ENCODE results near the gene DDX41. TPM values are rescaled to one million over a fixed set of nuclear protein-coding genes. Genes with fewer than 3 reads are reported as not detected.

The DDX41 gene
- total and polyA plus RNA-seq, 2 donors (not counting 1 experiment from before 2014, with no cell fraction given): 66.8 to 79.1 TPM

DNA sequence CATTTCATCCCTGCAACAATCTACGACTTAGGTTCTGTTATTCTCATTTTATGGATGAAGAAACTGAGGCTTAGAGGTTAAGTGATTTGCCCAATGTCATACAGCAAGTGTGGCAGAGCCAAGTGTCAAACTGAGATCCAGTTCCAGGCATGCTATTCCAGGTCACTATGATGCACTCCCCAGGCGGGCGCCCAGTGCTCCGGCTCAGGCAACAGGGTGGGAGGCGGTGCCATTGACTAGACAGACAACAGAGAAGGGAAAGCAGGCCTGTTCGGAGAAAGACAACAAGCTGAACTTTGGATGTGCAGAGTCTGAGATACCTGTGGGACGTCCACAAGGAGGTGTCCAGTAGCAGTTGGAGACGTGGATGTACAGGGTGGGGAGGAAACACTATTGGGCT, 10.8 kb upstream of the DDX41 start:
- H4K20me1 ChIP-seq (ENCODE audit: control insufficient read depth, extremely low read depth, insufficient read depth, low read length): no peaks in the 10 kb centered on the region
- H3K27ac ChIP-seq (ENCODE audit: insufficient read depth, low read length): no peak overlapping the region
- no peak overlapping the region for H3K9ac ChIP-seq (ENCODE audit: insufficient read depth, low read length)
- no peak for DNase-seq (ENCODE audit: low read depth in 2 of 2)
- H3K4me2 ChIP-seq (ENCODE audit: extremely low read depth, insufficient read depth, low read length): no peak overlapping the region
- H2AFZ ChIP-seq (ENCODE audit: low read length): no peak overlapping the region
- no peak overlapping the region for H3K4me3 ChIP-seq (replicated peaks in 1 of 4; ENCODE audit: control extremely low read depth in 1 of 4, insufficient read depth in 1 of 4, low read depth in 3 of 4, low read length in 4 of 4)
- H3K27me3 ChIP-seq (ENCODE audit: control insufficient read depth, insufficient read depth, low read length): no peaks in the 10 kb centered on the region
- no peaks in the 10 kb centered on the region for H3K9me3 ChIP-seq (ENCODE audit: control insufficient read depth, insufficient read depth, low read depth, low read length)
- TF ChIP-seq, protein P1, sequence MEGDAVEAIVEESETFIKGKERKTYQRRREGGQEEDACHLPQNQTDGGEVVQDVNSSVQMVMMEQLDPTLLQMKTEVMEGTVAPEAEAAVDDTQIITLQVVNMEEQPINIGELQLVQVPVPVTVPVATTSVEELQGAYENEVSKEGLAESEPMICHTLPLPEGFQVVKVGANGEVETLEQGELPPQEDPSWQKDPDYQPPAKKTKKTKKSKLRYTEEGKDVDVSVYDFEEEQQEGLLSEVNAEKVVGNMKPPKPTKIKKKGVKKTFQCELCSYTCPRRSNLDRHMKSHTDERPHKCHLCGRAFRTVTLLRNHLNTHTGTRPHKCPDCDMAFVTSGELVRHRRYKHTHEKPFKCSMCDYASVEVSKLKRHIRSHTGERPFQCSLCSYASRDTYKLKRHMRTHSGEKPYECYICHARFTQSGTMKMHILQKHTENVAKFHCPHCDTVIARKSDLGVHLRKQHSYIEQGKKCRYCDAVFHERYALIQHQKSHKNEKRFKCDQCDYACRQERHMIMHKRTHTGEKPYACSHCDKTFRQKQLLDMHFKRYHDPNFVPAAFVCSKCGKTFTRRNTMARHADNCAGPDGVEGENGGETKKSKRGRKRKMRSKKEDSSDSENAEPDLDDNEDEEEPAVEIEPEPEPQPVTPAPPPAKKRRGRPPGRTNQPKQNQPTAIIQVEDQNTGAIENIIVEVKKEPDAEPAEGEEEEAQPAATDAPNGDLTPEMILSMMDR (conservative IDR thresholded peaks at IDR 0.05 in 1 of 2, IDR thresholded peaks at IDR 0.05 in 1 of 2; ENCODE audit: low read depth in 1 of 2, low read length in 2 of 2): no peak
- TF ChIP-seq EZH2 (IDR thresholded peaks at IDR 0.05; ENCODE audit: low read length, missing control alignments): no peak
- peaks cover under 1% of the 10 kb centered on the region for H3K79me2 ChIP-seq (ENCODE audit: control insufficient read depth, insufficient read depth, low read length)
- H3K36me3 ChIP-seq (ENCODE audit: control insufficient read depth, insufficient read depth, low read length): peaks cover 45% of the 10 kb centered on the region
- H3K4me1 ChIP-seq (ENCODE audit: control insufficient read depth, extremely low read depth, insufficient read depth, low read length): no peaks in the 10 kb centered on the region

GRCh38 chr5:177526791-177527190, 10.0 kb upstream of the DDX41 start:
- TF ChIP-seq EZH2 (IDR thresholded peaks at IDR 0.05; ENCODE audit: low read length, missing control alignments): no peak
- TF ChIP-seq, protein P1 (conservative IDR thresholded peaks at IDR 0.05 in 1 of 2, IDR thresholded peaks at IDR 0.05 in 1 of 2; ENCODE audit: low read depth in 1 of 2, low read length in 2 of 2): no peak
- H3K27me3 ChIP-seq (ENCODE audit: control insufficient read depth, insufficient read depth, low read length): no peaks in the 10 kb centered on the region
- no peak overlapping the region for H3K4me2 ChIP-seq (ENCODE audit: extremely low read depth, insufficient read depth, low read length)
- H3K9ac ChIP-seq (ENCODE audit: insufficient read depth, low read length): no peak overlapping the region
- no peak overlapping the region for H2AFZ ChIP-seq (ENCODE audit: low read length)
- peaks cover 42% of the 10 kb centered on the region for H3K36me3 ChIP-seq (ENCODE audit: control insufficient read depth, insufficient read depth, low read length)
- no peaks in the 10 kb centered on the region for H3K79me2 ChIP-seq (ENCODE audit: control insufficient read depth, insufficient read depth, low read length)
- no peak overlapping the region for H3K4me3 ChIP-seq (replicated peaks in 1 of 4; ENCODE audit: control extremely low read depth in 1 of 4, insufficient read depth in 1 of 4, low read depth in 3 of 4, low read length in 4 of 4)
- no peaks in the 10 kb centered on the region for H3K4me1 ChIP-seq (ENCODE audit: control insufficient read depth, extremely low read depth, insufficient read depth, low read length)
- H3K9me3 ChIP-seq (ENCODE audit: control insufficient read depth, insufficient read depth, low read depth, low read length): no peaks in the 10 kb centered on the region
- no peak for DNase-seq (ENCODE audit: low read depth in 2 of 2)
- no peaks in the 10 kb centered on the region for H4K20me1 ChIP-seq (ENCODE audit: control insufficient read depth, extremely low read depth, insufficient read depth, low read length)
- H3K27ac ChIP-seq (ENCODE audit: insufficient read depth, low read length): no peak overlapping the region

GRCh38 chr5:177526191-177526590, 9.4 kb upstream of the DDX41 start:
- no peak overlapping the region for H3K27ac ChIP-seq (ENCODE audit: insufficient read depth, low read length)
- no peak overlapping the region for H2AFZ ChIP-seq (ENCODE audit: low read length)
- H3K9me3 ChIP-seq (ENCODE audit: control insufficient read depth, insufficient read depth, low read depth, low read length): no peaks in the 10 kb centered on the region
- H3K4me3 ChIP-seq (replicated peaks in 1 of 4; ENCODE audit: control extremely low read depth in 1 of 4, insufficient read depth in 1 of 4, low read depth in 3 of 4, low read length in 4 of 4): no peak overlapping the region
- DNase-seq (ENCODE audit: low read depth in 2 of 2): no peak
- no peaks in the 10 kb centered on the region for H3K4me1 ChIP-seq (ENCODE audit: control insufficient read depth, extremely low read depth, insufficient read depth, low read length)
- H3K27me3 ChIP-seq (ENCODE audit: control insufficient read depth, insufficient read depth, low read length): no peaks in the 10 kb centered on the region
- no peak overlapping the region for H3K9ac ChIP-seq (ENCODE audit: insufficient read depth, low read length)
- TF ChIP-seq EZH2 (IDR thresholded peaks at IDR 0.05; ENCODE audit: low read length, missing control alignments): no peak
- TF ChIP-seq, protein P1 (conservative IDR thresholded peaks at IDR 0.05 in 1 of 2, IDR thresholded peaks at IDR 0.05 in 1 of 2; ENCODE audit: low read depth in 1 of 2, low read length in 2 of 2): no peak
- peaks cover 41% of the 10 kb centered on the region for H3K36me3 ChIP-seq (ENCODE audit: control insufficient read depth, insufficient read depth, low read length)
- no peak overlapping the region for H3K4me2 ChIP-seq (ENCODE audit: extremely low read depth, insufficient read depth, low read length)
- H4K20me1 ChIP-seq (ENCODE audit: control insufficient read depth, extremely low read depth, insufficient read depth, low read length): no peaks in the 10 kb centered on the region
- H3K79me2 ChIP-seq (ENCODE audit: control insufficient read depth, insufficient read depth, low read length): no peaks in the 10 kb centered on the region

All from fibroblast of lung (primary cell).